ENCODE results near the gene LNPEP. TPM values are rescaled to one million over a fixed set of nuclear protein-coding genes. Genes with fewer than 3 reads are reported as not detected.

The LNPEP gene
- total RNA-seq, 4 donors from 2014 or later, result 28.9 to 64.4 (median 38.5) TPM

DNA sequence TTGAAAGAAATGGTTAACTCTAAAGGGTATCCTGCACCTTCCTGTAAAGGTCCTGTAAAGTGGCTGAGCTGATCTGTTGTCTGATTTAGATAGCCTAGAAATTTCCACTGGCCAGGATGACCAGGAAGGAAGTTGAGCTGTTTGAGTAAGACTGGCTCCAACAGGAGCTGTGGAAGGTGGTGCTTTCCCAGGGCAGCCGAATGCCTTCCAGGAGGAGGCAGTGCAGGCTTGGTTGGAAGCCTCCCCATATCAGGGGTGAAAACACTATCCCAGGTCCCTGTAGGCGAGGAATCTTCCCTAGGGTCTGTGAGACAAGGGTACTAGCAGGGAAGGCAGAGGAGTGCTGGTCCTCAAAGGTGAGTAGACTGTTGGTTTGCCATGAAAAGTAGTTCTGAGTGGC is 108.2 kb downstream of the LNPEP start:
- H3K9me3 ChIP-seq, result no peaks in the 10 kb centered on the region
- no peaks in the 10 kb centered on the region for H3K36me3 ChIP-seq
- peak in 1 of 3 donors; percentile 63 for DNase-seq
- H3K27me3 ChIP-seq, result no peaks in the 10 kb centered on the region
- H3K4me3 ChIP-seq, result no peak overlapping the region
- no peak overlapping the region for H3K27ac ChIP-seq
- H3K4me1 ChIP-seq, result no peaks in the 10 kb centered on the region
- TF ChIP-seq, protein P1, sequence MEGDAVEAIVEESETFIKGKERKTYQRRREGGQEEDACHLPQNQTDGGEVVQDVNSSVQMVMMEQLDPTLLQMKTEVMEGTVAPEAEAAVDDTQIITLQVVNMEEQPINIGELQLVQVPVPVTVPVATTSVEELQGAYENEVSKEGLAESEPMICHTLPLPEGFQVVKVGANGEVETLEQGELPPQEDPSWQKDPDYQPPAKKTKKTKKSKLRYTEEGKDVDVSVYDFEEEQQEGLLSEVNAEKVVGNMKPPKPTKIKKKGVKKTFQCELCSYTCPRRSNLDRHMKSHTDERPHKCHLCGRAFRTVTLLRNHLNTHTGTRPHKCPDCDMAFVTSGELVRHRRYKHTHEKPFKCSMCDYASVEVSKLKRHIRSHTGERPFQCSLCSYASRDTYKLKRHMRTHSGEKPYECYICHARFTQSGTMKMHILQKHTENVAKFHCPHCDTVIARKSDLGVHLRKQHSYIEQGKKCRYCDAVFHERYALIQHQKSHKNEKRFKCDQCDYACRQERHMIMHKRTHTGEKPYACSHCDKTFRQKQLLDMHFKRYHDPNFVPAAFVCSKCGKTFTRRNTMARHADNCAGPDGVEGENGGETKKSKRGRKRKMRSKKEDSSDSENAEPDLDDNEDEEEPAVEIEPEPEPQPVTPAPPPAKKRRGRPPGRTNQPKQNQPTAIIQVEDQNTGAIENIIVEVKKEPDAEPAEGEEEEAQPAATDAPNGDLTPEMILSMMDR (IDR thresholded peaks at IDR 0.05), result peak in 4 of 6 experiments; percentile 14 to 55 (median 44)
- no peak for TF ChIP-seq POLR2A (IDR thresholded peaks at IDR 0.05)

DNA sequence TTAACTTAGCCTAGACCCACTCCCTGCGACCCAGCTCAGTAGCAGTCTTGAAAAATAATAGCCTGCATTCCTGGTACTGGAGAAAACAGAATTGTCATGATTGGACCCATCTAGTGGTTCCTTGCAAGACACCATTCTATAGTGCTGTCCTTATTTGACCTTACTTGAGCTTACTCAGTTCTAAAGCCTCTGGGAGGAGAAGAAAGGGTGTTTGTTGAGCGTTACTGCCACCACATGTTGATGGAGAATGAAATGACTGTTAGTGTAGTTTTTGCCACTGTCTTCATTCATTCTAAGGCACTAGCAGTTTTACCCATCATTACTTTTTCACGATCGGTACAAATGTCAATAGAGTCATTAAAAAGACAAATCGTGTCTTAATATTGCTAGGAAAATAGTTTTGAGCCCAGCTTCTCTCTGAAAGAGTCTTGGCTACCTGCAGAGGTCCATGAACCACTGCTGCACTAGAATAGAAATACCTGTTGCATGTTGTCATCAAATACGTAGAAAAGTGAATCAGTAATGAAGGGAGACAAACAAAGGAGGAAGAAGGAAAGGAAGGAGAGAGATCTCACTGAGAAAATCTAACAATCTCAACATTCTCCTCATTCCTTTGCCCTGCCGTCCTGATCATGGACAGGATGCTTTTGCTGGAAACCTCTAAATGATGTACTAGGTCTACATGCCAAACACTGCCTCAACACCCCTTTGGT is 110.5 kb downstream of the LNPEP start:
- H3K9me3 ChIP-seq, result no peaks in the 10 kb centered on the region
- no peaks in the 10 kb centered on the region for H3K27me3 ChIP-seq
- no peaks in the 10 kb centered on the region for H3K4me1 ChIP-seq
- no peak for DNase-seq
- H3K36me3 ChIP-seq, result no peaks in the 10 kb centered on the region
- TF ChIP-seq, protein P1 (IDR thresholded peaks at IDR 0.05), result no peak
- no peak for TF ChIP-seq POLR2A (IDR thresholded peaks at IDR 0.05)
- H3K4me3 ChIP-seq, result no peak overlapping the region
- H3K27ac ChIP-seq, result no peak overlapping the region

DNA sequence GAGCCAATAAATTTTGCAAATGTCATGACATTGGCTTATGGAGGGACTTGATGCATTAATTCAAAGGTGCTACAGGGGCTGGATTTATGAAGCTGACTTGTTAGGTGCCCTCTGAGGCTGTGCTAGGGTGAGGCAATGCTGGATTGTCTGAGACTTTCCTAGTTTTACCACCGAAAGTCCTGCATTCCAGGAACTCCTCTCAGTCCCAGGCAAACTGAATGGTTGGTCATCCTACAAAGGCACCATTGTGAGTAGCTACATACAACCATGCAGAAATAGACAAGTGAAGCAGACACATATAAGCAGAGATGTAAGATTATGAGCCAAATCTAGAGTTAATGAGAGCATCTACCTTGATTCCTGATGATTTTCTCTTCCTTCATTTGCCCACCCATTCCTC is 111.2 kb downstream of the LNPEP start:
- H3K36me3 ChIP-seq, result no peaks in the 10 kb centered on the region
- TF ChIP-seq POLR2A (IDR thresholded peaks at IDR 0.05), result no peak
- TF ChIP-seq, protein P1 (IDR thresholded peaks at IDR 0.05), result no peak
- no peak overlapping the region for H3K4me3 ChIP-seq
- no peaks in the 10 kb centered on the region for H3K27me3 ChIP-seq
- H3K9me3 ChIP-seq, result no peaks in the 10 kb centered on the region
- H3K27ac ChIP-seq, result no peak overlapping the region
- H3K4me1 ChIP-seq, result no peaks in the 10 kb centered on the region
- no peak for DNase-seq

DNA sequence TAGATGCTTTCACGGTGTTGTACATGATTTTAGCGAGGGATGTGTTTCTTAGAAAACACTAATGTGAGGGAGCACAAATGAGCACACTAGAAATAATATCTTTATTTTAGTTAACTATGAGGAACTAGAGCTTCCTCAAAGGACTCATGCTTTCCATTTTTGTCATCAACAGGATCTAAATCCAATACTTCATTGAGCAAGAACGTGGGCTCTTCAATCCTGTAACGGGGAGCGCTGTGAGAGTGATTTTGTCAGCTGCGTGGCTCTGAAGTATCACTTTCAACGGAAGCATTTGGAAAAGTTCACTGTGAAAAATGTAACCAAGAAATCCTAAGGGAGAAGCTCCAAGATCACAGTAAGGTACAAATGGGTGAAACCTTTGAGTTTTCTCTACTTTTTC is 113.3 kb downstream of the LNPEP start:
- Histone ChIP-seq H3K4me1 (no peaks in the 10 kb centered on the region), H3K27ac (no peak overlapping the region), H3K36me3 (no peaks in the 10 kb centered on the region), H3K9me3 (no peaks in the 10 kb centered on the region), H3K27me3 (no peaks in the 10 kb centered on the region), H3K4me3 (no peak overlapping the region)
- DNase-seq, result no peak
- TF ChIP-seq POLR2A (IDR thresholded peaks at IDR 0.05), result no peak
- TF ChIP-seq, protein P1 (IDR thresholded peaks at IDR 0.05), result no peak

DNA sequence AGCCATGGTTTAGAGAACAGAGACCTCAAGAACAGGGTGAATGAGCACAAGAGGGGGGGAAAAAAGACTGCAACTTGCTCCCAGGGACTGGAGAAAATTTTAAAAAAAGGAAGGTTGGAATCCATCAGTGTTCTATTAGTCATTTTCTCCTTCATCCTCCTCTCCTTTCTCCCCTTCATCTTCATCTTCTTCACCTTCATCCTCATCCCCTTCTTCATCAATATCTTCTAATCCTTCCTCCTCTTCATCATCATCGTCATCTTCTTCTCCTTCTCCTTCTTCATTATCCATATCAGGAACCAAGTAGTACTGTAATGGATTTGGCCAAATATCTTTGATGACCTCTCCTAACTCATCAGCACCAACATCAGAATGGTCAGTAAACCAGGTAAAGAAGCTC is 120.4 kb downstream of the LNPEP start:
- TF ChIP-seq, protein P1 (IDR thresholded peaks at IDR 0.05), result no peak
- no peak for TF ChIP-seq POLR2A (IDR thresholded peaks at IDR 0.05)
- no peak for DNase-seq
- no peaks in the 10 kb centered on the region for H3K27me3 ChIP-seq
- no peak overlapping the region for H3K27ac ChIP-seq
- H3K36me3 ChIP-seq, result no peaks in the 10 kb centered on the region
- no peaks in the 10 kb centered on the region for H3K4me1 ChIP-seq
- no peak overlapping the region for H3K4me3 ChIP-seq
- H3K9me3 ChIP-seq, result no peaks in the 10 kb centered on the region

Data from Peyer's patch (tissue), 4 donors.